K562 (cell line): Measurements from ENCODE around the gene RNPEP. TPM values are rescaled to one million over a fixed set of nuclear protein-coding genes. Genes with fewer than 3 reads are reported as not detected.

Experiments used
- EZH2 ChIP-seq: IDR thresholded peaks from 2 replicates; pipeline ENCODE4 v1.6.1; 2012; ENCODE audit warnings: low read depth, mild to moderate bottlenecking, inconsistent platforms, low read length, borderline replicate concordance
- FOXK2 ChIP-seq, 2 experiments: fragments of 450-650 bp; IDR thresholded peaks in 1 of 2; conservative IDR thresholded peaks in 1 of 2; 2 replicates each; pipeline ENCODE4 v1.6.1; 2016; ENCODE audit warnings: low read depth in 2 of 2, mild to moderate bottlenecking in 1 of 2
- GATA2 ChIP-seq: sonication (generic); formaldehyde crosslinking; IDR thresholded peaks from 2 replicates; pipeline ENCODE4 v1.4.0; 2020; ENCODE audit warnings: mild to moderate bottlenecking, missing genetic modification reagents
- KLF6 ChIP-seq: fragments of 250-450 bp; sonication (Bioruptor Pico); IDR thresholded peaks from 2 replicates; pipeline ENCODE4 v1.4.0; 2020; ENCODE audit warnings: mild to moderate bottlenecking, moderate library complexity, borderline replicate concordance
- NR2F6 ChIP-seq: fragments of 450-650 bp; formaldehyde crosslinking; IDR thresholded peaks from 2 replicates; pipeline ENCODE4 v1.4.0; 2020; ENCODE audit warnings: mild to moderate bottlenecking
- POLR2AphosphoS2 ChIP-seq: IDR thresholded peaks from 2 replicates; pipeline ENCODE4 v1.6.1; 2012; ENCODE audit warnings: low read length, improper control_type of control experiment
- RBM34 ChIP-seq: fragments of 200-400 bp; formaldehyde crosslinking; IDR thresholded peaks from 2 replicates; pipeline ENCODE4 v1.6.1; 2018; ENCODE audit warnings: low read length, borderline replicate concordance; ENCODE audit not compliant: insufficient read depth
- SLC30A9 ChIP-seq: fragments of 250-450 bp; sonication (Bioruptor Pico); IDR thresholded peaks from 2 replicates; pipeline ENCODE4 v1.8.0; 2022; ENCODE audit warnings: mild to moderate bottlenecking, moderate library complexity
- SMAD1 ChIP-seq: fragments of 150-350 bp; IDR thresholded peaks from 2 replicates; pipeline ENCODE4 v1.6.1; 2014; ENCODE audit warnings: low read length, low read depth; ENCODE audit not compliant: partially characterized antibody
- SNIP1 ChIP-seq: fragments of 450-650 bp; IDR thresholded peaks from 2 replicates; pipeline ENCODE4 v1.7.1; 2017; ENCODE audit warnings: low read depth, mild to moderate bottlenecking
- THRB ChIP-seq: fragments of 450-650 bp; formaldehyde crosslinking; conservative IDR thresholded peaks from 2 replicates; pipeline ENCODE4 v1.4.0; 2022; ENCODE audit warnings: mild to moderate bottlenecking, missing genetic modification characterization
- ZNF316 ChIP-seq: fragments of 450-650 bp; IDR thresholded peaks from 2 replicates; pipeline ENCODE4 v1.6.1; 2016
- ZNF511 ChIP-seq: sonication (generic); formaldehyde crosslinking; IDR thresholded peaks from 2 replicates; pipeline ENCODE4 v1.8.0; 2022; ENCODE audit warnings: mild to moderate bottlenecking, missing genetic modification reagents
- ZNF79 ChIP-seq: fragments of 250-450 bp; sonication (Bioruptor Pico); IDR thresholded peaks from 2 replicates; pipeline ENCODE4 v1.4.0; 2020; ENCODE audit warnings: low read depth, mild to moderate bottlenecking, moderate library complexity
- polyA plus RNA-seq, 8 experiments: library from polyadenylated mRNA; depleted of rRNA in 4 of 8; stranded (reverse) in 5 of 8; unstranded in 3 of 8; fragments of >200 nt; fragmentation: Nextera tagmentation in 2 of 8; fragmentation: Illumina TruSeq in 1 of 8; extraction: Ambion mirVana in 2 of 8; extraction: Trizol in 1 of 8; gene quantifications; 2 replicates each; pipeline versions ENCODE4 v1.2.1 to v1.2.3, GENCODE V29; 2011 to 2014; ENCODE audit warnings: inconsistent platforms in 1 of 8, missing spikeins in 1 of 8
- total RNA-seq, 7 experiments: library from RNA; depleted of rRNA in 6 of 7; stranded (reverse); fragments of >200 nt in 6 of 7; fragmentation: Illumina TruSeq in 2 of 7; extraction: Trizol in 2 of 7; gene quantifications; 2 replicates each; pipeline versions ENCODE4 v1.2.1 to v1.2.3, GENCODE V29; 2011 to 2021; ENCODE audit warnings: low replicate concordance in 1 of 7
- TF ChIP-seq, protein P1 (sequence below): sonication (generic); formaldehyde crosslinking; IDR thresholded peaks from 2 replicates; pipeline ENCODE4 v1.8.0; 2022; ENCODE audit warnings: mild to moderate bottlenecking, missing genetic modification reagents, borderline replicate concordance
- TF ChIP-seq, protein P2 (sequence below): fragments of 250-450 bp; sonication (Bioruptor Pico); IDR thresholded peaks from 2 replicates; pipeline ENCODE4 v1.9.0; 2021; ENCODE audit warnings: mild to moderate bottlenecking, inconsistent platforms
- TF ChIP-seq, protein P3 (sequence below), 2 experiments: fragments of 150-350 bp in 1 of 2; IDR thresholded peaks; 2 replicates each; pipeline ENCODE4 v1.6.1; 2012 to 2016; ENCODE audit warnings: low read depth in 2 of 2, low read length in 2 of 2, mild to moderate bottlenecking in 1 of 2, moderate library complexity in 1 of 2

Gene RNPEP
- total and polyA plus RNA-seq, 9 of the 15 experiments (the other 6 are each of a cell fraction or from before 2014, with no cell fraction given): 27.5 to 131 (median 63.4) TPM

GRCh38 chr1:202018468-202019234 is 36.2 kb downstream of the RNPEP start (continued):
- TF ChIP-seq, protein P1, sequence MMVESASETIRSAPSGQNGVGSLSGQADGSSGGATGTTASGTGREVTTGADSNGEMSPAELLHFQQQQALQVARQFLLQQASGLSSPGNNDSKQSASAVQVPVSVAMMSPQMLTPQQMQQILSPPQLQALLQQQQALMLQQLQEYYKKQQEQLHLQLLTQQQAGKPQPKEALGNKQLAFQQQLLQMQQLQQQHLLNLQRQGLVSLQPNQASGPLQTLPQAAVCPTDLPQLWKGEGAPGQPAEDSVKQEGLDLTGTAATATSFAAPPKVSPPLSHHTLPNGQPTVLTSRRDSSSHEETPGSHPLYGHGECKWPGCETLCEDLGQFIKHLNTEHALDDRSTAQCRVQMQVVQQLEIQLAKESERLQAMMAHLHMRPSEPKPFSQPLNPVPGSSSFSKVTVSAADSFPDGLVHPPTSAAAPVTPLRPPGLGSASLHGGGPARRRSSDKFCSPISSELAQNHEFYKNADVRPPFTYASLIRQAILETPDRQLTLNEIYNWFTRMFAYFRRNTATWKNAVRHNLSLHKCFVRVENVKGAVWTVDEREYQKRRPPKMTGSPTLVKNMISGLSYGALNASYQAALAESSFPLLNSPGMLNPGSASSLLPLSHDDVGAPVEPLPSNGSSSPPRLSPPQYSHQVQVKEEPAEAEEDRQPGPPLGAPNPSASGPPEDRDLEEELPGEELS (CRISPR knock-in tag): no peak
- TF ChIP-seq SLC30A9 (CRISPR knock-in tag) (no peak), FOXK2 (conservative IDR thresholded peaks at IDR 0.05 in 1 of 2, IDR thresholded peaks at IDR 0.05 in 1 of 2; ENCODE audit: low read depth in 2 of 2) (peak; percentile 95 to 96), ZNF316 (0 out of 2 replicates have a peak, but pooled peaks have one; percentile 2), ZNF511 (no peak), ZNF79 (CRISPR knock-in tag) (no peak), POLR2AphosphoS2 (no peak), SNIP1 (no peak), SMAD1 (no peak), THRB (no peak), NR2F6 (no peak), GATA2 (CRISPR knock-in tag) (peak; percentile 70; the same call in 1 of the 2 replicates), RBM34 (no peak), EZH2 (no peak), KLF6 (CRISPR knock-in tag) (no peak)
- TF ChIP-seq, protein P2, sequence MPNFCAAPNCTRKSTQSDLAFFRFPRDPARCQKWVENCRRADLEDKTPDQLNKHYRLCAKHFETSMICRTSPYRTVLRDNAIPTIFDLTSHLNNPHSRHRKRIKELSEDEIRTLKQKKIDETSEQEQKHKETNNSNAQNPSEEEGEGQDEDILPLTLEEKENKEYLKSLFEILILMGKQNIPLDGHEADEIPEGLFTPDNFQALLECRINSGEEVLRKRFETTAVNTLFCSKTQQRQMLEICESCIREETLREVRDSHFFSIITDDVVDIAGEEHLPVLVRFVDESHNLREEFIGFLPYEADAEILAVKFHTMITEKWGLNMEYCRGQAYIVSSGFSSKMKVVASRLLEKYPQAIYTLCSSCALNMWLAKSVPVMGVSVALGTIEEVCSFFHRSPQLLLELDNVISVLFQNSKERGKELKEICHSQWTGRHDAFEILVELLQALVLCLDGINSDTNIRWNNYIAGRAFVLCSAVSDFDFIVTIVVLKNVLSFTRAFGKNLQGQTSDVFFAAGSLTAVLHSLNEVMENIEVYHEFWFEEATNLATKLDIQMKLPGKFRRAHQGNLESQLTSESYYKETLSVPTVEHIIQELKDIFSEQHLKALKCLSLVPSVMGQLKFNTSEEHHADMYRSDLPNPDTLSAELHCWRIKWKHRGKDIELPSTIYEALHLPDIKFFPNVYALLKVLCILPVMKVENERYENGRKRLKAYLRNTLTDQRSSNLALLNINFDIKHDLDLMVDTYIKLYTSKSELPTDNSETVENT: no peak
- TF ChIP-seq, protein P3, sequence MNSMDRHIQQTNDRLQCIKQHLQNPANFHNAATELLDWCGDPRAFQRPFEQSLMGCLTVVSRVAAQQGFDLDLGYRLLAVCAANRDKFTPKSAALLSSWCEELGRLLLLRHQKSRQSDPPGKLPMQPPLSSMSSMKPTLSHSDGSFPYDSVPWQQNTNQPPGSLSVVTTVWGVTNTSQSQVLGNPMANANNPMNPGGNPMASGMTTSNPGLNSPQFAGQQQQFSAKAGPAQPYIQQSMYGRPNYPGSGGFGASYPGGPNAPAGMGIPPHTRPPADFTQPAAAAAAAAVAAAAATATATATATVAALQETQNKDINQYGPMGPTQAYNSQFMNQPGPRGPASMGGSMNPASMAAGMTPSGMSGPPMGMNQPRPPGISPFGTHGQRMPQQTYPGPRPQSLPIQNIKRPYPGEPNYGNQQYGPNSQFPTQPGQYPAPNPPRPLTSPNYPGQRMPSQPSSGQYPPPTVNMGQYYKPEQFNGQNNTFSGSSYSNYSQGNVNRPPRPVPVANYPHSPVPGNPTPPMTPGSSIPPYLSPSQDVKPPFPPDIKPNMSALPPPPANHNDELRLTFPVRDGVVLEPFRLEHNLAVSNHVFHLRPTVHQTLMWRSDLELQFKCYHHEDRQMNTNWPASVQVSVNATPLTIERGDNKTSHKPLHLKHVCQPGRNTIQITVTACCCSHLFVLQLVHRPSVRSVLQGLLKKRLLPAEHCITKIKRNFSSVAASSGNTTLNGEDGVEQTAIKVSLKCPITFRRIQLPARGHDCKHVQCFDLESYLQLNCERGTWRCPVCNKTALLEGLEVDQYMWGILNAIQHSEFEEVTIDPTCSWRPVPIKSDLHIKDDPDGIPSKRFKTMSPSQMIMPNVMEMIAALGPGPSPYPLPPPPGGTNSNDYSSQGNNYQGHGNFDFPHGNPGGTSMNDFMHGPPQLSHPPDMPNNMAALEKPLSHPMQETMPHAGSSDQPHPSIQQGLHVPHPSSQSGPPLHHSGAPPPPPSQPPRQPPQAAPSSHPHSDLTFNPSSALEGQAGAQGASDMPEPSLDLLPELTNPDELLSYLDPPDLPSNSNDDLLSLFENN (IDR thresholded peaks at IDR 0.05; ENCODE audit: low read depth in 2 of 2, low read length in 2 of 2): 0 out of 4 replicates have a peak, but pooled peaks of 1 of the 2 experiments have one; percentile 27
